Neural progenitor cell (in vitro differentiated cells): ENCODE data around the gene MVB12B. TPM values are rescaled to one million over a fixed set of nuclear protein-coding genes. Genes with fewer than 3 reads are reported as not detected.
A peak's percentile ranks its signal among the peaks of the same experiment; 100 is the strongest.

ENCODE experiments used
- DNase-seq: peaks from one replicate; pipeline ENCODE4 v3.0.0-alpha.2; 2016; ENCODE audit warnings: low spot score
- H2AFZ ChIP-seq: fragments of 200-600 bp; sonication (generic); replicated peaks from 2 replicates; pipeline ENCODE4 v1.6.1; 2016; ENCODE audit warnings: antibody characterized with exemption
- H3F3A ChIP-seq: fragments of 200-600 bp; sonication (generic); 2 replicates; pipeline ENCODE4 v1.6.1; 2016; ENCODE audit warnings: antibody characterized with exemption, low read depth
- H3K27ac ChIP-seq: fragments of 200-600 bp; sonication (generic); 2 replicates; pipeline ENCODE4 v1.5.1; 2016; ENCODE audit warnings: mild to moderate bottlenecking
- H3K27me3 ChIP-seq: fragments of 200-600 bp; sonication (generic); 2 replicates; pipeline ENCODE4 v1.6.1; 2016; ENCODE audit warnings: mild to moderate bottlenecking, moderate library complexity
- H3K36me3 ChIP-seq: fragments of 200-600 bp; sonication (generic); 2 replicates; pipeline ENCODE4 v1.5.1; 2016
- H3K4me1 ChIP-seq: fragments of 200-600 bp; sonication (generic); 2 replicates; pipeline ENCODE4 v1.6.1; 2016; ENCODE audit warnings: mixed run types
- H3K4me2 ChIP-seq: fragments of 200-600 bp; sonication (generic); 2 replicates; pipeline ENCODE4 v1.6.1; 2016
- H3K4me3 ChIP-seq: fragments of 200-600 bp; sonication (generic); 2 replicates; pipeline ENCODE4 v1.5.1; 2016
- H3K79me2 ChIP-seq: fragments of 200-600 bp; sonication (generic); 2 replicates; pipeline ENCODE4 v1.6.1; 2016; ENCODE audit warnings: low read depth
- H3K9ac ChIP-seq: fragments of 200-600 bp; sonication (generic); 2 replicates; pipeline ENCODE4 v1.6.1; 2016
- H3K9me3 ChIP-seq: fragments of 200-600 bp; sonication (generic); 2 replicates; pipeline ENCODE4 v1.5.1; 2016; ENCODE audit warnings: low read depth
- H4K20me1 ChIP-seq: fragments of 200-600 bp; sonication (generic); 2 replicates; pipeline ENCODE4 v1.6.1; 2016; ENCODE audit warnings: low read depth
- H3K27ac Mint-ChIP-seq: 3 replicates; pipeline ENCODE4 v1.8.0; 2021; ENCODE audit warnings: mixed read lengths
- H3K27me3 Mint-ChIP-seq: 2 replicates; pipeline ENCODE4 v1.8.0; 2022; ENCODE audit warnings: low read depth, mild to moderate bottlenecking, inconsistent platforms, moderate library complexity, mixed read lengths; ENCODE audit not compliant: insufficient read depth
- H3K36me3 Mint-ChIP-seq: 3 replicates; pipeline ENCODE4 v1.8.0; 2021; ENCODE audit warnings: mixed read lengths
- H3K4me1 Mint-ChIP-seq: 3 replicates; pipeline ENCODE4 v1.8.0; 2021; ENCODE audit warnings: mixed read lengths
- H3K4me3 Mint-ChIP-seq: 3 replicates; pipeline ENCODE4 v1.8.0; 2021; ENCODE audit warnings: mild to moderate bottlenecking, moderate library complexity, mixed read lengths
- H3K9me3 Mint-ChIP-seq: 3 replicates; pipeline ENCODE4 v1.8.0; 2020; ENCODE audit warnings: mixed read lengths
- CTCF ChIP-seq: fragments of 200-600 bp; sonication (generic); IDR thresholded peaks from 2 replicates; pipeline ENCODE4 v1.5.1; 2017; ENCODE audit warnings: antibody characterized with exemption, mild to moderate bottlenecking
- EZH2 ChIP-seq: fragments of 200-600 bp; sonication (generic); IDR thresholded peaks from 2 replicates; pipeline ENCODE4 v1.6.1; 2017; ENCODE audit warnings: antibody characterized with exemption, mild to moderate bottlenecking, moderate library complexity
- EZH2phosphoT487 ChIP-seq: fragments of 200-600 bp; sonication (generic); IDR thresholded peaks from 2 replicates; pipeline ENCODE4 v1.6.1; 2017; ENCODE audit warnings: antibody characterized with exemption
- total RNA-seq: library from RNA; depleted of rRNA; stranded (reverse); fragments of >200 nt; gene quantifications from 2 replicates; pipeline ENCODE4 v1.2.3, GENCODE V29; 2015; ENCODE audit warnings: low replicate concordance

Gene MVB12B
- total RNA-seq, 1 donor from 2014 or later = 16.1 TPM

- peaks cover 75% of the 10 kb centered on the region for H3K4me1 Mint-ChIP-seq
- TF ChIP-seq EZH2phosphoT487 = no peak
- no peak for TF ChIP-seq EZH2
- TF ChIP-seq CTCF = no peak
- no peaks in the 10 kb centered on the region for H3K9me3 ChIP-seq
- H3F3A ChIP-seq = peaks cover 9% of the 10 kb centered on the region
- peaks cover 27% of the 10 kb centered on the region for H4K20me1 ChIP-seq
- peaks cover 36% of the 10 kb centered on the region for H3K79me2 ChIP-seq
- DNase-seq = no peak
- H3K36me3 ChIP-seq = no peaks in the 10 kb centered on the region
- peaks cover 2% of the 10 kb centered on the region for H3K27me3 Mint-ChIP-seq
- peaks cover 51% of the 10 kb centered on the region for H3K4me1 ChIP-seq
- H3K9me3 Mint-ChIP-seq = peaks cover under 1% of the 10 kb centered on the region
- H3K27me3 ChIP-seq = no peaks in the 10 kb centered on the region
- H3K9ac ChIP-seq = no peak overlapping the region
- no peak overlapping the region for H3K27ac ChIP-seq
- peaks cover 31% of the 10 kb centered on the region for H3K36me3 Mint-ChIP-seq
- no peak overlapping the region for H3K4me3 ChIP-seq
- H2AFZ ChIP-seq = no peak overlapping the region
- peak overlapping the region; percentile 97 for H3K27ac Mint-ChIP-seq
- H3K4me2 ChIP-seq = no peak overlapping the region
- H3K4me3 Mint-ChIP-seq = no peak overlapping the region
These were observed 11.2 kb downstream of the MVB12B start for GRCh38 chr9:126337729-126338372.

GRCh38 chr9:126338945-126339344 is 12.3 kb downstream of the MVB12B start:
- no peak for TF ChIP-seq EZH2phosphoT487
- TF ChIP-seq CTCF = no peak
- no peak for TF ChIP-seq EZH2
- Histone ChIP-seq H3K9me3 (no peaks in the 10 kb centered on the region), H4K20me1 (peaks cover 24% of the 10 kb centered on the region), H3K36me3 (no peaks in the 10 kb centered on the region), H3K27me3 (no peaks in the 10 kb centered on the region), H3K79me2 (peaks cover 27% of the 10 kb centered on the region), H3K4me2 (no peak overlapping the region), H3K4me1 (peaks cover 51% of the 10 kb centered on the region), H3K4me3 (no peak overlapping the region), H3F3A (peaks cover 9% of the 10 kb centered on the region), H3K27ac (peak overlapping the region; percentile 29), H2AFZ (no peak overlapping the region), H3K9ac (no peak overlapping the region)
- Mint-ChIP-seq H3K4me3 (no peak overlapping the region), H3K36me3 (peaks cover 35% of the 10 kb centered on the region), H3K27ac (peak overlapping the region; percentile 97), H3K9me3 (no peaks in the 10 kb centered on the region), H3K4me1 (peaks cover 75% of the 10 kb centered on the region), H3K27me3 (peaks cover 2% of the 10 kb centered on the region)
- no peak for DNase-seq

GRCh38 chr9:126341426-126341825 is 14.8 kb downstream of the MVB12B start:
- TF ChIP-seq EZH2 (no peak), EZH2phosphoT487 (no peak), CTCF (no peak)
- H3K4me2 ChIP-seq = peak overlapping the region; percentile 33
- H3K9ac ChIP-seq = no peak overlapping the region
- peaks cover 4% of the 10 kb centered on the region for H3K27me3 Mint-ChIP-seq
- no peaks in the 10 kb centered on the region for H3K9me3 ChIP-seq
- no peaks in the 10 kb centered on the region for H3K27me3 ChIP-seq
- H3K27ac Mint-ChIP-seq = peak overlapping the region; percentile 17
- DNase-seq = peak; percentile 30
- H2AFZ ChIP-seq = no peak overlapping the region
- H3K4me3 Mint-ChIP-seq = no peak overlapping the region
- H4K20me1 ChIP-seq = peaks cover 6% of the 10 kb centered on the region
- H3K4me1 Mint-ChIP-seq = peaks cover 63% of the 10 kb centered on the region
- peaks cover 10% of the 10 kb centered on the region for H3F3A ChIP-seq
- peaks cover 52% of the 10 kb centered on the region for H3K36me3 Mint-ChIP-seq
- H3K4me1 ChIP-seq = peaks cover 44% of the 10 kb centered on the region
- H3K36me3 ChIP-seq = no peaks in the 10 kb centered on the region
- H3K4me3 ChIP-seq = no peak overlapping the region
- H3K79me2 ChIP-seq = peaks cover 14% of the 10 kb centered on the region
- no peak overlapping the region for H3K27ac ChIP-seq
- no peaks in the 10 kb centered on the region for H3K9me3 Mint-ChIP-seq
